Ishikawa (cell line): ENCODE measurements around the gene SUN1.

ENCODE experiments used
- CEBPB ChIP-seq: IDR thresholded peaks from 2 replicates; pipeline ENCODE4 v1.6.1; 2012
- CREB1 ChIP-seq: IDR thresholded peaks from 2 replicates; pipeline ENCODE4 v1.6.1; 2012; ENCODE audit warnings: low read depth
- EGR1 ChIP-seq: IDR thresholded peaks from 2 replicates; pipeline ENCODE4 v1.6.1; 2012
- EP300 ChIP-seq: IDR thresholded peaks from 2 replicates; pipeline ENCODE4 v1.6.1; 2012; ENCODE audit warnings: borderline replicate concordance
- FOXM1 ChIP-seq: IDR thresholded peaks from 2 replicates; pipeline ENCODE4 v1.6.1; 2012; ENCODE audit warnings: low read depth, borderline replicate concordance
- NFIC ChIP-seq: IDR thresholded peaks from 2 replicates; pipeline ENCODE4 v1.6.1; 2012
- RAD21 ChIP-seq: IDR thresholded peaks from 2 replicates; pipeline ENCODE4 v1.6.1; 2012; ENCODE audit warnings: low read depth
- TAF1 ChIP-seq: IDR thresholded peaks from 2 replicates; pipeline ENCODE4 v1.6.1; 2012; ENCODE audit warnings: low read depth, mild to moderate bottlenecking
- TCF12 ChIP-seq: IDR thresholded peaks from 2 replicates; pipeline ENCODE4 v1.6.1; 2012; ENCODE audit warnings: low read depth
- TEAD4 ChIP-seq: IDR thresholded peaks from 2 replicates; pipeline ENCODE4 v1.6.1; 2012
- YY1 ChIP-seq: IDR thresholded peaks from 2 replicates; pipeline ENCODE4 v1.6.1; 2012; ENCODE audit warnings: low read depth
- ZBTB7A ChIP-seq: IDR thresholded peaks from 2 replicates; pipeline ENCODE4 v1.6.1; 2012; ENCODE audit warnings: low read depth
- TF ChIP-seq, protein P1 (sequence below): IDR thresholded peaks from 2 replicates; pipeline ENCODE4 v1.6.1; 2012; ENCODE audit warnings: low read depth, mild to moderate bottlenecking
- TF ChIP-seq, protein P2 (sequence below): IDR thresholded peaks from 2 replicates; pipeline ENCODE4 v1.6.1; 2012
- TF ChIP-seq, protein P3 (sequence below): IDR thresholded peaks from 2 replicates; pipeline ENCODE4 v1.6.1; 2012

SUN1 gene

DNA sequence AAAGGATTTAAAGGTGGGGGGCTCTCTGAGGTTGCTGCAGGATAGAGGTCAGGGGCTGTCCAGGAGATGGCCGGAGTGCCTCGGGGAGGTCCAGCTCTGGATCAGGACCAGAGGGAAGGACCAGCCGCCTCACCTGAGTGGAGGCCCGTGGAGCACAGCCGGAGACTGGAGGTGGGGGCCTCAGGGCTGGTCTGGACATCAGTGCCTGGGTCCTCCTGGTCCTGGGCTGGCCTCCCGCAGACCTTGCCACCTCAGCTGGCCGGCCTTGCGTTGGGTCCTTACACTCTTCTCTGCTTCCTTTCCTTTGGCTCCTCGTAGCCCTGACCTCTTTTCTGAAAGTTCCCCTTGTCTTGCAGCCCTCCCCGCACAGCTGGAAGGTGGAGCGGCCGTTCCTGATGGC, 2.0 kb downstream of the SUN1 start:
- no peak for TF ChIP-seq TAF1
- no peak for TF ChIP-seq RAD21
- no peak for TF ChIP-seq FOXM1
- no peak for TF ChIP-seq CEBPB
- TF ChIP-seq ZBTB7A, result no peak
- TF ChIP-seq, protein P1, sequence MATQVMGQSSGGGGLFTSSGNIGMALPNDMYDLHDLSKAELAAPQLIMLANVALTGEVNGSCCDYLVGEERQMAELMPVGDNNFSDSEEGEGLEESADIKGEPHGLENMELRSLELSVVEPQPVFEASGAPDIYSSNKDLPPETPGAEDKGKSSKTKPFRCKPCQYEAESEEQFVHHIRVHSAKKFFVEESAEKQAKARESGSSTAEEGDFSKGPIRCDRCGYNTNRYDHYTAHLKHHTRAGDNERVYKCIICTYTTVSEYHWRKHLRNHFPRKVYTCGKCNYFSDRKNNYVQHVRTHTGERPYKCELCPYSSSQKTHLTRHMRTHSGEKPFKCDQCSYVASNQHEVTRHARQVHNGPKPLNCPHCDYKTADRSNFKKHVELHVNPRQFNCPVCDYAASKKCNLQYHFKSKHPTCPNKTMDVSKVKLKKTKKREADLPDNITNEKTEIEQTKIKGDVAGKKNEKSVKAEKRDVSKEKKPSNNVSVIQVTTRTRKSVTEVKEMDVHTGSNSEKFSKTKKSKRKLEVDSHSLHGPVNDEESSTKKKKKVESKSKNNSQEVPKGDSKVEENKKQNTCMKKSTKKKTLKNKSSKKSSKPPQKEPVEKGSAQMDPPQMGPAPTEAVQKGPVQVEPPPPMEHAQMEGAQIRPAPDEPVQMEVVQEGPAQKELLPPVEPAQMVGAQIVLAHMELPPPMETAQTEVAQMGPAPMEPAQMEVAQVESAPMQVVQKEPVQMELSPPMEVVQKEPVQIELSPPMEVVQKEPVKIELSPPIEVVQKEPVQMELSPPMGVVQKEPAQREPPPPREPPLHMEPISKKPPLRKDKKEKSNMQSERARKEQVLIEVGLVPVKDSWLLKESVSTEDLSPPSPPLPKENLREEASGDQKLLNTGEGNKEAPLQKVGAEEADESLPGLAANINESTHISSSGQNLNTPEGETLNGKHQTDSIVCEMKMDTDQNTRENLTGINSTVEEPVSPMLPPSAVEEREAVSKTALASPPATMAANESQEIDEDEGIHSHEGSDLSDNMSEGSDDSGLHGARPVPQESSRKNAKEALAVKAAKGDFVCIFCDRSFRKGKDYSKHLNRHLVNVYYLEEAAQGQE, result no peak
- TF ChIP-seq YY1, result no peak
- TF ChIP-seq CREB1, result no peak
- TF ChIP-seq EGR1, result no peak
- TF ChIP-seq, protein P2, sequence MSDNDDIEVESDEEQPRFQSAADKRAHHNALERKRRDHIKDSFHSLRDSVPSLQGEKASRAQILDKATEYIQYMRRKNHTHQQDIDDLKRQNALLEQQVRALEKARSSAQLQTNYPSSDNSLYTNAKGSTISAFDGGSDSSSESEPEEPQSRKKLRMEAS, result no peak
- no peak for TF ChIP-seq NFIC
- TF ChIP-seq TEAD4, result no peak

DNA sequence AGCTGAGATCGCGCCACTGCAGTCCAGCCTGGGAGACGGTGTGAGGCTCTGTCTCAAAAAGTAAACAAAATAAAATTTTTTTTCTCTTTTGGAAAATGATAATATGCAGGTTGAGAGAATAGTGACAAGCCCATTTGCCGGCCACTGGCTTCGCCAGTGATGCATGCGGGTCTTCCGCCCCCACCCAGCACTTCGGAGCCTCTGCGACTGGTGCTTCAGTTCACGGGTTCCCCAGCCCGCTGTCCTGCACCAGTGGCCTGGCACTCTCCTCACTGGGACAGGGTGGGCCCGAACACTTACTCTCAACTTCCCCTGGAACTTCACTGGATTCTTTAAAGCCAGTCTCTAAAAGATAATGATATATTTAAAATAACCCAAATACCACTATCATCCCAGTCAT, 2.7 kb downstream of the SUN1 start:
- TF ChIP-seq TAF1 (no peak), CEBPB (no peak), NFIC (no peak), YY1 (no peak), TEAD4 (no peak), EGR1 (no peak), ZBTB7A (no peak), CREB1 (no peak)
- TF ChIP-seq, protein P1, result no peak
- TF ChIP-seq, protein P3, sequence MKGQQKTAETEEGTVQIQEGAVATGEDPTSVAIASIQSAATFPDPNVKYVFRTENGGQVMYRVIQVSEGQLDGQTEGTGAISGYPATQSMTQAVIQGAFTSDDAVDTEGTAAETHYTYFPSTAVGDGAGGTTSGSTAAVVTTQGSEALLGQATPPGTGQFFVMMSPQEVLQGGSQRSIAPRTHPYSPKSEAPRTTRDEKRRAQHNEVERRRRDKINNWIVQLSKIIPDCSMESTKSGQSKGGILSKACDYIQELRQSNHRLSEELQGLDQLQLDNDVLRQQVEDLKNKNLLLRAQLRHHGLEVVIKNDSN, result no peak

DNA sequence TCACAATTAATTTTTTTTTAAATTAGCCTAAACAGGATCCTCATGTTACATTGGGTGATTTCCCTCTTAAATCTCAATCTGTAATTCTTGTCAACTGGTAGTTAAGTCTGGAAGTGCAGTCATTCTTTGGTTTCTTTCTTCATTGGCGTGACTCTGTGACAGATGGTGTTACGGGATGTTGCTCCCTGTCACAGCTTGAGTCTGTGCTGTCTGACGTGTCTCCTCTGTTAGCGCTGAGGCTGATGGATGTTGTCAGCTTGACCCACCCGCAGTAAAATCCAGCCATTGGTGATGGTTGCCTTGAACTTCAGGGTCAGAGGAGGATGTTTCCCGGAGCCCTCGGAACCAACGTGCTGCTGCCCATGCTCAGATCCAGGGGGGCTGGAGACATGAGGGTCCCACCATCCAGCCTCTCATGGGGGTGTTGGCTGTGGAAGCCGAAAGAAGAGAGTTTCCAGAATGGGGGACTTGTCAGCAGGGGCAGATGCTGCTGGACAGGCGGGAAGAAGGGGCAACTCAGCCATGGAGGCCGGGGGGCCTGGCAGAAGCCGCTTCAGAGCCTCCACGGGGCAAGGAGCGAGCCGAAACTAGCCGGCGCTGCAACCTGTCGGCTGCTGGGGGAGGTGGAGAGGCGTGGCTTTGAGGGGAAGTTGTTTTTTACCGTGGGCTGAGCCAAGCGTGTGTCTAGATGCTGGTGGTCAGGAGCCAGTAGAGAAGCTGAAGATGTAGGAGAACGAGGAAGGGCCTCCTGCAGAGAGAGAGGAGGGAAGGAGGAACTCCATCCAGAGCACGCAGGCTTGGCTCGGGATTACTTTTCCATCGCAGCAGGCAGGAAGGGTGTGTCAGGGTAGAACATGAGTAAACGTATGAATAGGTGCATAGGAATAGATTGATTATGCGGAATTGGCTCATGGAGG, 3.5 kb downstream of the SUN1 start:
- TF ChIP-seq EP300, result no peak
- TF ChIP-seq NFIC, result no peak
- no peak for TF ChIP-seq CEBPB
- TF ChIP-seq TEAD4, result no peak
- TF ChIP-seq RAD21, result no peak
- TF ChIP-seq TCF12, result no peak
- TF ChIP-seq, protein P1, result no peak
- no peak for TF ChIP-seq ZBTB7A
- no peak for TF ChIP-seq FOXM1
- no peak for TF ChIP-seq TAF1
- no peak for TF ChIP-seq EGR1
- TF ChIP-seq, protein P3, result no peak
- TF ChIP-seq CREB1, result no peak

DNA sequence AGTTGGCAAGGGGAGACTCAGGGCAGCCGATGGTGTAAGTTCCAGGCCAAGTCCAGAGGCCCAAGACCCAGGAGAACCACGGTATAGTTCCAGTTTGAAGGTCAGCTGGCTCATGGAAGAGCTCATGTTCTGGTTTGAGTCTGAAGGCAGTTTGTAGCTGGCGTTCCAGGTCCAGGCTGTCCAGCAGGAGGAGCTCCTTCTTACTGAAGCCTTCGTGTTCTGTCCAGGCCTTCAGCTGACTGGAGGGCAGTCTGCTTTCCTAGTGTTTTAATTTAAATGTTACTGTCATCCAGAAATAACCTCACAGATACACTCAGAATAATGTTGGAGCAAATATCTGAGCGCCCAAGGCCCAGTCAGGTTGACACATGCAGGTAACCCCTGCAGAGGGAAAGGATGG, 4.2 kb downstream of the SUN1 start:
- no peak for TF ChIP-seq FOXM1
- TF ChIP-seq EP300, result no peak
- no peak for TF ChIP-seq TCF12
- no peak for TF ChIP-seq TAF1
- TF ChIP-seq NFIC, result no peak
- TF ChIP-seq RAD21, result peak; percentile 40; the same call in 1 of the 2 replicates
